GM21515 (cell line): ENCODE data around the gene TBC1D7.

ENCODE experiments used
- ATAC-seq: cut with Tn5 transposase; IDR thresholded peaks from one replicate; pipeline ENCODE4 v1.9.1; 2021; ENCODE audit not compliant: unreplicated experiment

The TBC1D7 gene

GRCh38 chr6:13357551-13358075, 29.3 kb upstream of the TBC1D7 start:
- ATAC-seq = no peak

GRCh38 chr6:13355999-13356785, 27.9 kb upstream of the TBC1D7 start:
- peak; percentile 93 for ATAC-seq

- ATAC-seq = peak; percentile 34
Measured at GRCh38 chr6:13355043-13355945, 27.0 kb upstream of the TBC1D7 start.

GRCh38 chr6:13354331-13355042, 26.1 kb upstream of the TBC1D7 start:
- no peak for ATAC-seq

GRCh38 chr6:13352165-13352564, 23.8 kb upstream of the TBC1D7 start:
- ATAC-seq = no peak

- no peak for ATAC-seq
Measured at GRCh38 chr6:13351271-13351670, 22.9 kb upstream of the TBC1D7 start.

GRCh38 chr6:13349811-13350506, 21.6 kb upstream of the TBC1D7 start:
- ATAC-seq = no peak

GRCh38 chr6:13348334-13349113, 20.2 kb upstream of the TBC1D7 start:
- ATAC-seq = no peak

- no peak for ATAC-seq
Measured at GRCh38 chr6:13346245-13346644, 17.9 kb upstream of the TBC1D7 start.

- ATAC-seq = no peak
Measured at GRCh38 chr6:13342414-13343019, 14.2 kb upstream of the TBC1D7 start.

- ATAC-seq = no peak
Measured at GRCh38 chr6:13339863-13340630, 11.7 kb upstream of the TBC1D7 start.

- no peak for ATAC-seq
Measured at GRCh38 chr6:13338038-13338437, 9.7 kb upstream of the TBC1D7 start.

- no peak for ATAC-seq
Measured at GRCh38 chr6:13336553-13336952, 8.2 kb upstream of the TBC1D7 start.

- ATAC-seq = no peak
Measured at GRCh38 chr6:13334953-13335352, 6.6 kb upstream of the TBC1D7 start.

GRCh38 chr6:13332349-13332706, 4.0 kb upstream of the TBC1D7 start:
- no peak for ATAC-seq

- no peak for ATAC-seq
Measured at GRCh38 chr6:13331516-13332348, 3.4 kb upstream of the TBC1D7 start.

GRCh38 chr6:13328875-13329183, 492 bp upstream of the TBC1D7 start:
- no peak for ATAC-seq

GRCh38 chr6:13327691-13328075, 654 bp downstream of the TBC1D7 start:
- ATAC-seq = no peak
